Astrocyte (in vitro differentiated cells and primary cell): ENCODE data around the gene AUTS2. TPM values are rescaled to one million over a fixed set of nuclear protein-coding genes. Genes with fewer than 3 reads are reported as not detected.

Experiments used
- DNase-seq: peaks from one replicate; pipeline ENCODE4 v3.0.0-alpha.2; 2010; ENCODE audit warnings: low read depth
- FAIRE-seq: peaks from 2 replicates; lab custom pipeline; 2011; peaks lifted over from hg19 to GRCh38; lab: Jason Lieb, UNC
- H2AFZ ChIP-seq: 2 replicates; pipeline ENCODE4 v1.6.0; 2012; ENCODE audit warnings: low read depth, low read length, inconsistent platforms
- H3K27ac ChIP-seq: 2 replicates; pipeline ENCODE4 v1.5.1; 2011; ENCODE audit warnings: low read depth, low read length, inconsistent platforms
- H3K27me3 ChIP-seq: 2 replicates; pipeline ENCODE4 v1.6.0; 2011; ENCODE audit warnings: low read length, inconsistent platforms; ENCODE audit not compliant: insufficient read depth
- H3K36me3 ChIP-seq: 2 replicates; pipeline ENCODE4 v1.5.1; 2011; ENCODE audit warnings: low read length, inconsistent platforms; ENCODE audit not compliant: insufficient read depth
- H3K4me1 ChIP-seq: 2 replicates; pipeline ENCODE4 v1.5.1; 2011; ENCODE audit warnings: low read length, inconsistent platforms; ENCODE audit not compliant: insufficient read depth
- H3K4me2 ChIP-seq: 2 replicates; pipeline ENCODE4 v1.6.0; 2012; ENCODE audit warnings: low read length, inconsistent platforms
- H3K4me3 ChIP-seq: 2 replicates; pipeline ENCODE4 v1.5.1; 2011; ENCODE audit warnings: low read depth, mild to moderate bottlenecking, low read length, inconsistent platforms; ENCODE audit not compliant: insufficient read depth
- H3K79me2 ChIP-seq: 2 replicates; pipeline ENCODE4 v1.6.0; 2012; ENCODE audit warnings: mild to moderate bottlenecking, low read length, inconsistent platforms; ENCODE audit not compliant: insufficient read depth
- H3K9ac ChIP-seq: 2 replicates; pipeline ENCODE4 v1.6.0; 2012; ENCODE audit warnings: mild to moderate bottlenecking, low read length, inconsistent platforms
- H3K9me3 ChIP-seq: 2 replicates; pipeline ENCODE4 v1.5.1; 2012; ENCODE audit warnings: low read depth, mild to moderate bottlenecking, low read length, inconsistent platforms; ENCODE audit not compliant: insufficient read depth
- H4K20me1 ChIP-seq: 2 replicates; pipeline ENCODE4 v1.6.0; 2012; ENCODE audit warnings: low read length, inconsistent platforms; ENCODE audit not compliant: insufficient read depth
- H3K27ac Mint-ChIP-seq: one replicate; pipeline ENCODE4 v1.8.0; 2021; ENCODE audit warnings: mild to moderate bottlenecking, mixed read lengths; ENCODE audit not compliant: unreplicated experiment
- H3K27me3 Mint-ChIP-seq: one replicate; pipeline ENCODE4 v1.8.0; 2021; ENCODE audit warnings: low read depth, mixed read lengths; ENCODE audit not compliant: unreplicated experiment
- H3K36me3 Mint-ChIP-seq: one replicate; pipeline ENCODE4 v1.8.0; 2021; ENCODE audit warnings: low read depth, mixed read lengths; ENCODE audit not compliant: unreplicated experiment
- H3K4me1 Mint-ChIP-seq: one replicate; pipeline ENCODE4 v1.8.0; 2021; ENCODE audit warnings: low read depth, mixed read lengths; ENCODE audit not compliant: unreplicated experiment
- H3K4me3 Mint-ChIP-seq: one replicate; pipeline ENCODE4 v1.8.0; 2021; ENCODE audit warnings: mild to moderate bottlenecking, moderate library complexity, mixed read lengths; ENCODE audit not compliant: unreplicated experiment
- H3K9me3 Mint-ChIP-seq: one replicate; pipeline ENCODE4 v1.8.0; 2021; ENCODE audit warnings: mild to moderate bottlenecking, mixed read lengths; ENCODE audit not compliant: unreplicated experiment
- CTCF ChIP-seq: IDR thresholded peaks from 2 replicates; pipeline ENCODE4 v1.5.1; 2011; ENCODE audit warnings: low read depth, mild to moderate bottlenecking, inconsistent platforms, low read length, moderate library complexity; ENCODE audit not compliant: insufficient read depth
- EZH2 ChIP-seq: IDR thresholded peaks from 2 replicates; pipeline ENCODE4 v1.6.1; 2012; ENCODE audit warnings: mild to moderate bottlenecking, low read length, inconsistent platforms; ENCODE audit not compliant: insufficient read depth
- total RNA-seq: library from RNA; stranded (reverse); gene quantifications from 2 replicates; pipeline ENCODE4 v1.2.1, GENCODE V29; 2021

The AUTS2 gene
- total RNA-seq, 1 donor from 2014 or later = 73.2 TPM

GRCh38 chr7:70458745-70459144 lies 860.5 kb downstream of the AUTS2 start:
- Histone ChIP-seq H3K4me1 (peaks cover 11% of the 10 kb centered on the region), H3K27ac (no peak overlapping the region), H3K4me3 (no peak overlapping the region), H3K27me3 (no peaks in the 10 kb centered on the region), H3K79me2 (no peaks in the 10 kb centered on the region), H3K4me2 (peak overlapping the region; percentile 42), H4K20me1 (no peaks in the 10 kb centered on the region), H2AFZ (no peak overlapping the region), H3K36me3 (no peaks in the 10 kb centered on the region), H3K9ac (no peak overlapping the region), H3K9me3 (no peaks in the 10 kb centered on the region)
- DNase-seq = no peak
- H3K4me3 Mint-ChIP-seq = no peak overlapping the region
- H3K9me3 Mint-ChIP-seq = peaks cover 1% of the 10 kb centered on the region
- peaks cover 4% of the 10 kb centered on the region for H3K36me3 Mint-ChIP-seq
- peak overlapping the region; percentile 49 for H3K27ac Mint-ChIP-seq
- H3K27me3 Mint-ChIP-seq = no peaks in the 10 kb centered on the region
- peaks cover 25% of the 10 kb centered on the region for H3K4me1 Mint-ChIP-seq
- TF ChIP-seq EZH2 (no peak), CTCF (no peak)
- FAIRE-seq = no peak

GRCh38 chr7:70459546-70459945 lies 861.3 kb downstream of the AUTS2 start:
- Histone ChIP-seq H3K79me2 (no peaks in the 10 kb centered on the region), H3K4me2 (no peak overlapping the region), H3K9me3 (no peaks in the 10 kb centered on the region), H4K20me1 (no peaks in the 10 kb centered on the region), H3K27ac (no peak overlapping the region), H3K4me1 (peaks cover 11% of the 10 kb centered on the region), H3K4me3 (no peak overlapping the region), H3K27me3 (no peaks in the 10 kb centered on the region), H2AFZ (no peak overlapping the region), H3K9ac (no peak overlapping the region), H3K36me3 (no peaks in the 10 kb centered on the region)
- FAIRE-seq (no peak), DNase-seq (no peak)
- H3K36me3 Mint-ChIP-seq = peaks cover under 1% of the 10 kb centered on the region
- TF ChIP-seq EZH2 (no peak), CTCF (no peak)
- peaks cover 25% of the 10 kb centered on the region for H3K4me1 Mint-ChIP-seq
- no peaks in the 10 kb centered on the region for H3K9me3 Mint-ChIP-seq
- H3K27ac Mint-ChIP-seq = no peak overlapping the region
- H3K27me3 Mint-ChIP-seq = no peaks in the 10 kb centered on the region
- no peak overlapping the region for H3K4me3 Mint-ChIP-seq

GRCh38 chr7:70460071-70460470 lies 861.8 kb downstream of the AUTS2 start:
- H3K36me3 Mint-ChIP-seq = no peaks in the 10 kb centered on the region

More at GRCh38 chr7:70460071-70460470, 861.8 kb downstream of the AUTS2 start:
- Histone ChIP-seq H3K4me3 (no peak overlapping the region), H2AFZ (no peak overlapping the region), H3K4me1 (peaks cover 11% of the 10 kb centered on the region), H3K4me2 (no peak overlapping the region), H3K27ac (no peak overlapping the region), H3K79me2 (no peaks in the 10 kb centered on the region), H3K9ac (no peak overlapping the region), H3K36me3 (no peaks in the 10 kb centered on the region), H3K9me3 (no peaks in the 10 kb centered on the region), H4K20me1 (no peaks in the 10 kb centered on the region), H3K27me3 (no peaks in the 10 kb centered on the region)
- no peaks in the 10 kb centered on the region for H3K9me3 Mint-ChIP-seq
- no peak overlapping the region for H3K4me3 Mint-ChIP-seq
- no peak for FAIRE-seq
- no peak for DNase-seq
- H3K27ac Mint-ChIP-seq = no peak overlapping the region
- H3K27me3 Mint-ChIP-seq = no peaks in the 10 kb centered on the region
- TF ChIP-seq EZH2 (no peak), CTCF (no peak)
- peaks cover 25% of the 10 kb centered on the region for H3K4me1 Mint-ChIP-seq
